GM19238 (cell line): Measurements from ENCODE around the gene BAK1.
"Not testable (repeated sequence)": the region's sequence is repeated elsewhere in the genome, so short reads cannot be mapped to it uniquely, and the experiment has no call there.

Source experiments
- DNase-seq: peaks from one replicate; pipeline ENCODE4 v3.0.0; 2011; ENCODE audit warnings: low spot score; ENCODE audit not compliant: insufficient read length

Gene BAK1

DNA sequence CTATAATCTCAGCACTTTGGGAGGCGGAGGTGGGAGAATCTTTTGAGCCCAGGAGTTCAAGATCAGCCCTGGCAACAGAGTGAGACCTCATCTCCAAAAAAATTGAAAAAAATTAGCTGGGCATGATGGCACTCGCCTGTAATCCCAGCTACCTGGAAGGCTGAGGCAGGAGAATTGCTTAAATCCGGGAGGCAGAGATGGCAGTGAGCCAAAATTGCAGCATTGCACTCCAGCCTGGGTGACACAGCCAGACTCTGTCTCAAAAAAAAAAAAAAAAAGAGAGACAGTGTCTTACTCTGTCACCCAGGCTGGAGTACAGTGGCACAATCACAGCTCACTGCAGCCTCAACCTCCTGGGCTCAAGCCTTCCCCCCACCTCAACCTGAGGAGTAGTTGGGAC lies 27.2 kb downstream of the BAK1 start:
- not testable (repeated sequence) for DNase-seq

DNA sequence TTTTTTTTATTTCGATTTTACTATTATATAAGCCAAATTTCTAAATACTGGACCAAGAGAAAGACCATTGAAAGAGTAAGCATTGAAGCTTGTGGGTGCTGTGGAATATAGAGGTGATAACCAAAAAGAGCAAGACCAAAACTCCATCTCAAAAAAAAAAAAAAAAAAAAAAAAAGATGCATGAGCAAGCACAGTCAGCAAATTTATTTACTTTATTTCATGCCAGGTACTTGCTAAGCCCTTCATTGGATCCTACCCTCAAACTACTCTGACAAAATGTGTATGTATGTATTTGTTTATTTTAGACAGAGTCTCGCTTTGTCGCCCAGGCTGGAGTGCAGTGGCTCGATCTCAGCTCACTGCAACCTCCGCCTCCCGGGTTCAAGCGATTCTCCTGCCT lies 27.8 kb downstream of the BAK1 start:
- DNase-seq, result no peak

DNA sequence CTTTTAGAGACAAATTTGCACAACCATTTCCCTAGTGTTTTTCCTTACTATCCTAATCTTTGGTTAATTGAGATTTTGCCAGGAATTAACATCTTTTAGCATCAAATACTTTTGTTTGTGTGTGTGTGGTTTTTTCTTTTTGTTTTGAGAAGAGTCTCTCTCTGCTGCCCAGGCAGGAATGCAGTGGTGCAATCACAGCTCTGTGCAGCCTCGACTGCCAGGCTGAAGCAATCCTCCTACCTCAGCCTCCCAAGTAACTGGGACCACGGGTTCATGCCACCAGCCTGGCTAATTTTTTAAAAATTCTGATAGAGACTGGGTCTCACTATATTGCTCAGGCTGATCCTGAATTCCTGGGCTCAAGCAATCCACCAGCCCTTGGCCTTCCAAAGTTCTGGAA lies 28.5 kb downstream of the BAK1 start:
- DNase-seq, result no peak

DNA sequence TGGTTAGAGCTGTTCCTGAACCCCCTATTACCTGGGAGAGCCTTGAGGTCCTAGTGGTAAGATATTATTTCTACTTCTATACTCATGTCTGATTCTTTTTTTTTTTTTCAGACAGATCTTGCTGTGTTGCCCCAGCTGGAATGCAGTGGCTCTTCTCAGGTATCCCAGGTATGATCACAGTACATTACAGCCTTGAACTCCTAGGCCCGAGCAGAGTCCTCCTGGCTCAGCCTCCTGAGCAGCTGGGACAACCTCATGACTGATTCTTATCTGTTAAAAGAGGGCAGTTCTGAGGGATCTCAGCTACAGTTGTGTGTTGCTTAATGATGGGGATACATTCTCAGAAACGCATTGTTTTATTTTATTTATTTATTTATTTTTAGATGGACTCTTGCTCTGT lies 30.2 kb downstream of the BAK1 start:
- no peak for DNase-seq

DNA sequence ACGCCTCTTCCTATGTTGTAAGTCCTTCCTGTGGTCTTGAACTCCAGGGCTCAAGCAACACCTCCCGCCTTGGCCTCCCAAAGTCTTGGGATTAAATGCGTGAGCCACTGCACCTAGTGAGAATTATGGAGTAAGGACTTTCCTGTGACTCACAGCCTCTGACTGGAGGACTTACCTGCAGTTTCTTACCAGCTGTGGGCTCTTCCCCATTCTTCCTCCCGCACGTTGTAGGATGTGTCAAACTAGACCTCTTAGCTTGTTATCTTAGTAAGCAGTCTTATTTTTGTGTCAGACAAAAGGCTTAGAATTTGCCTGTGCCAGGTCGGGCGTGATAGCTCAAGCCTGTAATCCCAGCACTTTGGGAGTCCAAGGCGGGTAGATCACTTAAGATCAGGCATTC lies 30.9 kb downstream of the BAK1 start:
- DNase-seq, result no peak

DNA sequence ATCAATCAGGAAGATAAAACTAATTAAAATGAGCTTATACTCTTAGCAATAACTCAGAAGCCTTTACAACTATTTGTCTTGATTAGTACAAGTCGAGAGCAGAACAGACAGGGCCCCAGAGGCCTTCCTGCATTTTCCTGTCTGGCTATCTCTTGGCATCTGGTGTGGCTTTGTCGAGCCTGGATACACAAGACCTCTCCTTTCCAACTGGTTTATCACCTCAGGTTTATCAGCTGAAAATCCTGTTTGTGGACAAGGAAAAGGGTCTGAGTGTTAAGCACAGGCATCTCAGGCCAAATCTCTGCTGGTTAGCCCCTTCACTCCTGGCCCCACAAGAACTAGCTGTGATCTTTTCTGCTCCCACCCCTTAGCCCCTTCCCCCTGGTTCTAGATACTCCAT lies 32.6 kb downstream of the BAK1 start:
- DNase-seq, result no peak

DNA sequence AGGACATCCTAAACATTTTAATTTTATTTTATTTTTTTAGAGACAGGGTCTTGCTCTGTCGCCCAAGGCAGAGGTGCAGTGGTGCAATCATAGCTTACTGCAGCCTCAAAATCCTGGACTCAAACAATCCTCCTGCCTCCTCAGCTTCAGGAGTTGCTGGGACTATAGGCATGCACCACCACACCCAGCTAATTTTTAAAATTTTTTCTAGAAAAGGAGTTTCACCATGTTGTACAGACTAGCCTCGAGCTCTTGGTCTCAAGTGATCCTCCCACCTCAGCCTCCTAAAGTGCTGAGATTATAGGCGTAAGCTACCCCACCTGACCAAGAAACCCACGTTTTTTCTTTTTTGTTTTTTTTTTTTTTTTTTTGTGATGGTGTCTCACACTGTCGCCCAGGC lies 33.3 kb downstream of the BAK1 start:
- no peak for DNase-seq

DNA sequence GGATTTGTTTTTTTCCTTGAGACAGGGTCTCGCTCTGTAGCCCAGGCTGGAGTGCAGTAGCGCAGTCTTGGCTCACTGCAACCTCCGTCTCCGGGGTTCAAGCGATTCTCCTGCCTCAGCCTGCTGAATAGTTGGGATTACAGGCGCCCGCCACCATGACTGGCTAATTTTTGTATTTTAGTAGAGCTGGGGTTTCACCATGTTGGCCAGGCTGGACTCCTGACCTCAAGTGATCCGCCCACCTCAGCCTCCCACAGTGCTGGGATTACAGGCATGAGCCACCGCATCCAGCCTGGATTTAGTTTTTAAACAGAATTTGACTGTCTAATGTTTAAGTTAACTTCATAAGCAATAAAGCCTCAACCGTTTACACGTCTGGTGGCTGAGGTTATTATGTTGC lies 34.8 kb downstream of the BAK1 start:
- not testable (repeated sequence) for DNase-seq

DNA sequence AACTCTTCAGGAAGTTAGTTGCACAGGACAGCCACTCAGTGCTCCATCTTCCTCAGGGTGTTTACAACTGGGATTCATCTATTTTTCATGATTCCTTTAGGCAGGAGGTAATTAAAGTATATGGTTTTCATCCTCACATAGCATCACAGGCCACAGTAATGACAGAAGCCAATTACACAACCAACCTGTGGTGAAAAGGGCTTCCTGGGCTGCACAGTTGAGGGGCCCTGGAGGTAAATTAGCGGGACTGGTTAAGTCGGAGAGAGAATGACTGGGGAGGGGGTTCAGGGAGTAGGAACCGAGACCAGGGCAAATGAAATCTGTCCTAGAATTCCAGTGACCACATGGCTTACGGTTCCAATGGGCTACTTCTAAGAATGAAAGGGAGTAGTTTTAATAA lies 37.0 kb downstream of the BAK1 start:
- no peak for DNase-seq

DNA sequence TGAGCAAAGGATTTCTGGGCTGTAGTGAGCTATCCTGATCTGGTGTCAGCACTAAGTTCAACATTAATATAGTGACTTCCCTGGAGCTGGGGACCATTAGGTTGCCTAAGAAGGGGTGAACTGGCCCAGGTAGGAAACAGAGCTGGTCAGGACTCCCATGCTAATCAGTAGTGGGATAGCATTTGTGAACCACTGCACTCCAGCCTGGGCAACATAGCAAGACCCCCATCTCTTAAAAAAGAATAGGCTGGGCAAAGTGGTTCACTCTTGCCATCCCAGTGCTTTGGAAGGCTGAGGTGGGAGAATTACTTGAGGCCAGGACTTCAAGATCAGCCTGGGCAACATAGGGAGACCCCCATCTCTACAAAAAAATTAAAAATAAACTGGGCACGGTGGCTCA lies 39.3 kb downstream of the BAK1 start:
- no peak for DNase-seq

DNA sequence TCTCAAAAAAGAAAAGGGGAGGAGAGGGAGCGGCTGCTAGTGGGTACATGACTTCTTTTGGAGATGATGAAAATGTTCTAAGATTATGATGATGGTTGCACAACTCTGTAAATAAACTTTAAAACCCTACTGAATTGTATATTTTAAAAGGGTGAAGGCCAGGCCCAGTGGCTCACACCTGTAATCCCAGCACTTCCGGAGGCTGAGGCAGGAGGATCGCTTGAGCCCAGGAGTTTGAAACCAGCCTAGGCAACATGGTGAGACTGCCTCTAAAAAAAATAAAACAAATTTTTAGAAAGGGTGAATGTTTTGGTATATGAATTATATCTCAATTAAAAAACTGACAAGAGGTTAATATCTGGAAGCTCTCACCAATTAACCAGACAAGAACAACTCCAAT lies 45.4 kb downstream of the BAK1 start:
- no peak for DNase-seq

DNA sequence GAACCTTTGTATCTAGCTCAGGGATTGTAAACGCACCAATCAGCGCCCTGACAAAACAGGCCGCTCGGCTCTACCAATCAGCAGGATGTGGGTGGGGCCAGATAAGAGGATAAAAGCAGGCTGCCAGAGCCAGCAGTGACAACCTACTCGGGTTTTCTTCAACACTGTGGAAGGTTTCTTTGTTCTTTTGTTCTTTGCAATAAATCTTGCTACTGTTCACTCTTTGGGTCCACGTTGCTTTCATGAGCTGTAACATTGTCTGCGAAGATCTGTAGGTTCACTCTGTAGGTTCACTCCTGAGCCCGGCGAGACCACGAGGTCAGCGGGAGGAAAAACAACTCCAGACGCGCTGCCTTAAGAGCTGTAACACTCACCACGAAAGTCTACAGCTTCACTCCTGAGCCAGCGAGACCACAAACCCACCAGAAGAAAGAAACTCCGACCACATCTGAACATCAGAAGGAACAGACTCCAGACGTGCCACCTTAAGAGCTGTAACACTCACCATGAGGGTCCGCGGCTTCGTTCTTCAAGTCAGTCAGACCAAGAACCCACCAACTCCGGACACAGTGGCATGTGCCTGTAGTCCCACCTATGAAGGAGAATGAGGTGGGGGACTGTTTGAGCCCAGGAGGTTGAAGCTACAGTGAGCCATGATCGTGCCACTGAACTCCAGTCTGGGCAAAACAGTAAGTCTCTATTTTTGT lies 46.8 kb downstream of the BAK1 start:
- not testable (repeated sequence) for DNase-seq

DNA sequence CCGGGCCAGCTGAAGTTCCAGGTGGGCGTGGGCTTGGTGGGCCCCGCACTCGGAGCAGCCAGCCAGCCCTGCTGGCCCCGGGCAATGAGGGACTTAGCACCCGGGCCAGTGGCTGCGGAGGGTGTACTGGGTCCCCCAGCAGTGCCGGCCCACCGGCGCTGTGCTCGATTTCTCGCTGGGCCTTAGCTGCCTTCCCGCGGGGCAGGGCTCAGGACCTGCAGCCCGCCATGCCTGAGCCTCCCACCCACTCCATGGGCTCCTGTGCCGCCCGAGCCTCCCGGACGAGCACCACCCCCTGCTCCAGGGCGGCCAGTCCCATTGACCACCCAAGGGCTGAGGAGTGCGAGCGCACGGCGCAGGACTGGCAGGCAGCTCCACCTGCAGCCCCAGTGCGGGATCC lies 47.6 kb downstream of the BAK1 start:
- not testable (repeated sequence) for DNase-seq

DNA sequence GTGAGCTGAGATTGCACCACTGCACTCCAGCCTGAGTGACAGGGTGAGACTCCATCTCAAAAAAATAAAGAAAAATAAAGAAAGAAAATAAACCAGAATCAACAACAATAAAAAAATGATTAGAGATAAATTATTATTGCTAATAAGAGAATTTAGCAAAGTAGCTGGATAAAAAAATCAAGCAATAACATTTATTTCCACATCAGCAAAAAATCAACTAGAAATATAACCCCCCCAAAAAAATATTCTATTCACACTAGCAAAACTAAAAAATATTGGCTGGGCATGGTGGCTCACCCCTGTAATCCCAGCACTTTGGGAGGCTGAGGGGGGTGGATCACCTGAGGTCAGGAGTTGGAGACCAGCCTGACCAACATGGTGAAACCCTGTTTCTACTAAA lies 49.5 kb downstream of the BAK1 start:
- not testable (repeated sequence) for DNase-seq
